SKM-1 treated with dmso at 0.1 percent for 144 hours (cell line): Measurements from ENCODE around the gene OR5C1.
A peak's percentile ranks its signal among the peaks of the same experiment; 100 is the strongest.
"Not testable (repeated sequence)": the region's sequence is repeated elsewhere in the genome, so short reads cannot be mapped to it uniquely, and the experiment has no call there.

Experiments used
- DNase-seq: peaks from one replicate; lab custom pipeline; 2025; ENCODE audit not compliant: unreplicated experiment; lab: John Stamatoyannopoulos, UW

Gene OR5C1

GRCh38 chr9:122810306-122810946 lies 21.7 kb downstream of the OR5C1 start:
- DNase-seq: peak; percentile 66

GRCh38 chr9:122812736-122813135 lies 24.0 kb downstream of the OR5C1 start:
- no peak for DNase-seq

GRCh38 chr9:122814545-122814944 lies 25.8 kb downstream of the OR5C1 start:
- DNase-seq: peak; percentile 31

- DNase-seq: no peak
These were observed 26.8 kb downstream of the OR5C1 start for GRCh38 chr9:122815544-122815943.

- no peak for DNase-seq
These were observed 27.6 kb downstream of the OR5C1 start for GRCh38 chr9:122816163-122816867.

GRCh38 chr9:122819326-122819725 lies 30.6 kb downstream of the OR5C1 start:
- DNase-seq: no peak

- DNase-seq: no peak
These were observed 31.2 kb downstream of the OR5C1 start for GRCh38 chr9:122819791-122820489.

GRCh38 chr9:122820490-122820845 lies 31.7 kb downstream of the OR5C1 start:
- DNase-seq: no peak

GRCh38 chr9:122821278-122821943 lies 32.7 kb downstream of the OR5C1 start:
- DNase-seq: no peak

- no peak for DNase-seq
These were observed 33.3 kb downstream of the OR5C1 start for GRCh38 chr9:122822056-122822455.

GRCh38 chr9:122822938-122823337 lies 34.2 kb downstream of the OR5C1 start:
- no peak for DNase-seq

- DNase-seq: no peak
These were observed 39.0 kb downstream of the OR5C1 start for GRCh38 chr9:122827761-122828093.

- DNase-seq: not testable (repeated sequence)
These were observed 40.2 kb downstream of the OR5C1 start for GRCh38 chr9:122828965-122829284.

GRCh38 chr9:122832194-122832593 lies 43.5 kb downstream of the OR5C1 start:
- no peak for DNase-seq

GRCh38 chr9:122835313-122835731 lies 46.6 kb downstream of the OR5C1 start:
- no peak for DNase-seq

GRCh38 chr9:122837266-122837850 lies 48.6 kb downstream of the OR5C1 start:
- no peak for DNase-seq

GRCh38 chr9:122838441-122838840 lies 49.7 kb downstream of the OR5C1 start:
- DNase-seq: not testable (repeated sequence)
